NCI-H1436 treated with DMSO at 0.1 percent for 48 hours (cell line): ENCODE measurements around the gene EPAS1.
"Not testable (repeated sequence)": the region's sequence is repeated elsewhere in the genome, so short reads cannot be mapped to it uniquely, and the experiment has no call there.

ENCODE experiments used
- DNase-seq: peaks from one replicate; lab custom pipeline; 2025; lab: John Stamatoyannopoulos, UW

Gene EPAS1

GRCh38 chr2:46383784-46384456 is 86.7 kb downstream of the EPAS1 start:
- no peak for DNase-seq

- no peak for DNase-seq
These were observed 87.2 kb downstream of the EPAS1 start for GRCh38 chr2:46384457-46384815.

- DNase-seq = no peak
These were observed 88.8 kb downstream of the EPAS1 start for GRCh38 chr2:46385786-46386577.

GRCh38 chr2:46386763-46387162 is 89.6 kb downstream of the EPAS1 start:
- no peak for DNase-seq

GRCh38 chr2:46387292-46387691 is 90.1 kb downstream of the EPAS1 start:
- no peak for DNase-seq

- no peak for DNase-seq
These were observed 90.8 kb downstream of the EPAS1 start for GRCh38 chr2:46387886-46388515.

GRCh38 chr2:46388881-46389280 is 91.7 kb downstream of the EPAS1 start:
- DNase-seq = no peak

GRCh38 chr2:46389417-46389916 is 92.3 kb downstream of the EPAS1 start:
- DNase-seq = no peak

GRCh38 chr2:46390036-46390435 is 92.8 kb downstream of the EPAS1 start:
- no peak for DNase-seq

GRCh38 chr2:46390901-46391395 is 93.7 kb downstream of the EPAS1 start:
- DNase-seq = no peak

- DNase-seq = no peak
These were observed 95.5 kb downstream of the EPAS1 start for GRCh38 chr2:46392561-46393346.

- no peak for DNase-seq
These were observed 96.2 kb downstream of the EPAS1 start for GRCh38 chr2:46393347-46393820.

GRCh38 chr2:46393865-46394264 is 96.7 kb downstream of the EPAS1 start:
- DNase-seq = no peak

GRCh38 chr2:46394649-46395510 is 97.7 kb downstream of the EPAS1 start:
- no peak for DNase-seq

GRCh38 chr2:46395730-46396129 is 98.5 kb downstream of the EPAS1 start:
- DNase-seq = not testable (repeated sequence)

- no peak for DNase-seq
These were observed 102.8 kb downstream of the EPAS1 start for GRCh38 chr2:46400016-46400415.

- DNase-seq = no peak
These were observed 105.7 kb downstream of the EPAS1 start for GRCh38 chr2:46402874-46403273.

GRCh38 chr2:46404181-46404759 is 107.1 kb downstream of the EPAS1 start:
- no peak for DNase-seq

- no peak for DNase-seq
These were observed 110.7 kb downstream of the EPAS1 start for GRCh38 chr2:46407852-46408455.

GRCh38 chr2:46409756-46410155 is 112.5 kb downstream of the EPAS1 start:
- no peak for DNase-seq
